Thyroid gland (tissue), 4 donors: ENCODE measurements around the gene DCTN1. TPM values are rescaled to one million over a fixed set of nuclear protein-coding genes. Genes with fewer than 3 reads are reported as not detected.

Experiments used
- DNase-seq, 2 donors: peaks; one replicate each; pipeline ENCODE4 v3.0.0-alpha.2; 2019
- H3K27ac ChIP-seq, 3 donors: fragments of 200-600 bp; sonication (generic); 1 replicate in 2 of 3; 2 replicates in 1 of 3; pipeline ENCODE4 v1.5.1; 2016 to 2019; ENCODE audit warnings: mild to moderate bottlenecking in 1 of 3, moderate library complexity in 1 of 3
- H3K27me3 ChIP-seq: fragments of 200-600 bp; sonication (generic); one replicate; pipeline ENCODE4 v1.5.1; 2019
- H3K36me3 ChIP-seq, 2 donors: fragments of 200-600 bp; sonication (generic); one replicate each; pipeline ENCODE4 v1.5.1; 2016 to 2019
- H3K4me1 ChIP-seq, 2 donors: fragments of 200-600 bp; sonication (generic); one replicate each; pipeline ENCODE4 v1.5.1; 2017 to 2019
- H3K4me3 ChIP-seq, 3 donors: fragments of 200-600 bp; sonication (generic); replicated peaks in 1 of 3; 1 replicate in 2 of 3; 2 replicates in 1 of 3; pipeline ENCODE4 v1.5.1; 2016; ENCODE audit warnings: mild to moderate bottlenecking in 1 of 3
- H3K9me3 ChIP-seq: fragments of 200-600 bp; sonication (generic); one replicate; pipeline ENCODE4 v1.5.1; 2017
- CTCF ChIP-seq, 6 experiments: fragments of 200-600 bp in 3 of 6; fragments of 450-650 bp in 3 of 6; sonication (generic) in 3 of 6; IDR thresholded peaks; one replicate each; pipeline ENCODE4 v1.5.1; 2016 to 2019; ENCODE audit warnings: antibody characterized with exemption in 6 of 6, mild to moderate bottlenecking in 2 of 6, inconsistent platforms in 1 of 6, moderate library complexity in 1 of 6
- POLR2A ChIP-seq, 2 donors: fragments of 450-650 bp; IDR thresholded peaks; one replicate each; pipeline ENCODE4 v1.6.1; 2017; ENCODE audit warnings: antibody characterized with exemption in 2 of 2, mild to moderate bottlenecking in 2 of 2, moderate library complexity in 1 of 2
- WGBS, 2 donors: methylation state at CpG; one replicate each; pipeline ENCODE4 v1.1.5; 2017; 5-methylcytosine and 5-hydroxymethylcytosine counted together
- intact Hi-C: fragments of 100-400 bp; cut with DNase I; formaldehyde crosslinking; loops from one replicate; pipeline ENCODE4 v1.15.1; 2023
- total RNA-seq, 4 donors: library from RNA; depleted of rRNA; stranded (reverse); fragments of >200 nt; gene quantifications; one replicate each; pipeline ENCODE4 v1.2.3, GENCODE V29; 2016

The DCTN1 gene
- total RNA-seq, 4 donors from 2014 or later = 82.6 to 124 (median 108) TPM

- TF ChIP-seq CTCF (IDR thresholded peaks at IDR 0.05) = no peak
- TF ChIP-seq POLR2A (IDR thresholded peaks at IDR 0.05) = no peak
- Histone ChIP-seq H3K4me1 (peaks cover 0 to 14% of the 10 kb centered on the region in 2 donors), H3K9me3 (no peaks in the 10 kb centered on the region), H3K4me3 (no peak overlapping the region), H3K27me3 (no peaks in the 10 kb centered on the region), H3K27ac (no peak overlapping the region), H3K36me3 (peaks cover 30 to 35% of the 10 kb centered on the region in 2 donors)
- no peak for DNase-seq
- intact Hi-C loops = no loop called here
- 69 to 75% methylated on average over 8 of the region's 8 CpGs for WGBS, 2 donors
These were observed 6.1 kb downstream of the DCTN1 start for GRCh38 chr2:74373985-74374384.

- H3K27ac ChIP-seq = no peak overlapping the region
- 59 to 61% methylated on average over 5 of the region's 5 CpGs for WGBS, 2 donors
- DNase-seq = peak; percentile 18 to 48
These were observed 6.9 kb downstream of the DCTN1 start for GRCh38 chr2:74373221-74373676.

GRCh38 chr2:74372674-74373073 lies 7.4 kb downstream of the DCTN1 start:
- Histone ChIP-seq H3K27ac (no peak overlapping the region), H3K36me3 (peaks cover 40 to 42% of the 10 kb centered on the region in 2 donors), H3K4me1 (peaks cover 0 to 13% of the 10 kb centered on the region in 2 donors), H3K27me3 (no peaks in the 10 kb centered on the region), H3K4me3 (no peak overlapping the region), H3K9me3 (no peaks in the 10 kb centered on the region)
- TF ChIP-seq POLR2A (IDR thresholded peaks at IDR 0.05) = no peak
- TF ChIP-seq CTCF (IDR thresholded peaks at IDR 0.05) = no peak
- intact Hi-C loops = no loop called here
- 90 to 91% methylated on average over 6 of the region's 6 CpGs for WGBS, 2 donors
- no peak for DNase-seq

More at GRCh38 chr2:74373221-74373676, 6.9 kb downstream of the DCTN1 start:
- no peak overlapping the region for H3K4me3 ChIP-seq
- H3K9me3 ChIP-seq = no peaks in the 10 kb centered on the region
- intact Hi-C loops = no loop called here
- H3K36me3 ChIP-seq = peaks cover 37 to 42% of the 10 kb centered on the region in 2 donors
- TF ChIP-seq CTCF (IDR thresholded peaks at IDR 0.05) (no peak), POLR2A (IDR thresholded peaks at IDR 0.05) (no peak)
- H3K4me1 ChIP-seq = peaks cover 0 to 13% of the 10 kb centered on the region in 2 donors
- H3K27me3 ChIP-seq = no peaks in the 10 kb centered on the region

GRCh38 chr2:74371421-74371820 lies 8.7 kb downstream of the DCTN1 start:
- DNase-seq = no peak
- no peak overlapping the region for H3K4me3 ChIP-seq
- no peaks in the 10 kb centered on the region for H3K9me3 ChIP-seq
- H3K36me3 ChIP-seq = peaks cover 47 to 49% of the 10 kb centered on the region in 2 donors
- H3K27ac ChIP-seq = no peak overlapping the region
- TF ChIP-seq POLR2A (IDR thresholded peaks at IDR 0.05) (no peak), CTCF (IDR thresholded peaks at IDR 0.05) (no peak)
- intact Hi-C loops = no loop called here
- 96 to 99% methylated on average over 9 of the region's 9 CpGs for WGBS, 2 donors
- peaks cover 0 to 13% of the 10 kb centered on the region in 2 donors for H3K4me1 ChIP-seq
- no peaks in the 10 kb centered on the region for H3K27me3 ChIP-seq

- H3K36me3 ChIP-seq = peaks cover 61 to 63% of the 10 kb centered on the region in 2 donors
- H3K9me3 ChIP-seq = no peaks in the 10 kb centered on the region
- WGBS, 2 donors = 96 to 98% methylated on average over 7 of the region's 7 CpGs
- TF ChIP-seq POLR2A (IDR thresholded peaks at IDR 0.05) (no peak), CTCF (IDR thresholded peaks at IDR 0.05) (no peak)
- peaks cover 0 to 12% of the 10 kb centered on the region in 2 donors for H3K4me1 ChIP-seq
- intact Hi-C loops = no loop called here
- H3K4me3 ChIP-seq = no peak overlapping the region
- DNase-seq = no peak
- H3K27ac ChIP-seq = no peak overlapping the region
- H3K27me3 ChIP-seq = no peaks in the 10 kb centered on the region
These were observed 10.1 kb downstream of the DCTN1 start for GRCh38 chr2:74369976-74370375.
